Measurements from ENCODE around the gene GET4.

GET4 gene

GRCh38 chr7:875476-876076 lies 778 bp upstream of the GET4 start:
- TF ChIP-seq CTCF (IDR thresholded peaks at IDR 0.05), result no peak

GRCh38 chr7:876972-877311 lies 588 bp downstream of the GET4 start:
- TF ChIP-seq CTCF (IDR thresholded peaks at IDR 0.05), result no peak

GRCh38 chr7:877312-878232 lies 1.2 kb downstream of the GET4 start:
- TF ChIP-seq CTCF (IDR thresholded peaks at IDR 0.05), result no peak

- no peak for TF ChIP-seq CTCF (IDR thresholded peaks at IDR 0.05)
Measured at GRCh38 chr7:879093-879492, 2.7 kb downstream of the GET4 start.

GRCh38 chr7:879706-880105 lies 3.4 kb downstream of the GET4 start:
- TF ChIP-seq CTCF (IDR thresholded peaks at IDR 0.05), result no peak

- no peak for TF ChIP-seq CTCF (IDR thresholded peaks at IDR 0.05)
Measured at GRCh38 chr7:880450-880849, 4.1 kb downstream of the GET4 start.

- no peak for TF ChIP-seq CTCF (IDR thresholded peaks at IDR 0.05)
Measured at GRCh38 chr7:881441-882234, 5.3 kb downstream of the GET4 start.

Measured in LNCAP (cell line).